DMS53 treated with DMSO at 0.1 percent for 48 hours (cell line): Measurements from ENCODE around the gene VLDLR.
"Not testable (repeated sequence)": the region's sequence is repeated elsewhere in the genome, so short reads cannot be mapped to it uniquely, and the experiment has no call there.

Experiments used
- DNase-seq: peaks from one replicate; lab custom pipeline; 2025; ENCODE audit not compliant: unreplicated experiment; lab: John Stamatoyannopoulos, UW

VLDLR gene

DNA sequence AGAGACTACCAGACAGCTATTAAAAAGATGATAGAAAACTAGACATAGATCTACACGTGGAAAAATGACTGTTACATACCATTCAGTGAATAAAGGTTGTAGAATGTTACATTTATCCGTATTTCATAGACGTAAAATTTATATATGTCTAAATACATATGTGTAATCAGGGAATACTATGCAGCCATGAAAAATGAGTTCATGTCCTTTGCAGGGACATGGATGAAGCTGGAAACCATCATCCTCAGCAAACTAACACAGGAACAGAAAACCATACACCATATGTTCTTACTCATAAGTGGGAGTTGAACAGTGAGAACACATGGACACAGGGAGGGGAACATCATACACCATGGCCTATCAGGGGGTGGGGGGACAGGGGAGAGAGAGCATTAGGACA lies 85.7 kb downstream of the VLDLR start:
- not testable (repeated sequence) for DNase-seq
